ENCODE results near the gene IKZF2.
A peak's percentile ranks its signal among the peaks of the same experiment; 100 is the strongest.

IKZF2 gene

GRCh38 chr2:213015387-213016165 lies 135.8 kb downstream of the IKZF2 start:
- Mint-ChIP-seq H3K4me1 (peaks cover 38% of the 10 kb centered on the region), H3K4me3 (peak overlapping the region; percentile 25 to 35), H3K9me3 (peaks cover 3 to 9% of the 10 kb centered on the region in 2 donors), H3K27ac (peak overlapping the region; percentile 68 to 89), H3K27me3 (no peaks in the 10 kb centered on the region)
- peak; percentile 90 for ATAC-seq
- DNase-seq, result peak; percentile 50 to 78

GRCh38 chr2:213013979-213014378 lies 137.4 kb downstream of the IKZF2 start:
- no peak for DNase-seq
- no peak overlapping the region for H3K27ac Mint-ChIP-seq
- H3K4me3 Mint-ChIP-seq, result peak overlapping the region in 1 of 2 donors; percentile 35
- H3K4me1 Mint-ChIP-seq, result peaks cover 50% of the 10 kb centered on the region
- ATAC-seq, result peak; percentile 56
- H3K27me3 Mint-ChIP-seq, result no peaks in the 10 kb centered on the region
- peaks cover 8 to 9% of the 10 kb centered on the region in 2 donors for H3K9me3 Mint-ChIP-seq

GRCh38 chr2:213011505-213011904 lies 139.9 kb downstream of the IKZF2 start:
- ATAC-seq (no peak), DNase-seq (no peak)
- no peaks in the 10 kb centered on the region for H3K27me3 Mint-ChIP-seq
- no peak overlapping the region for H3K27ac Mint-ChIP-seq
- peaks cover 4 to 8% of the 10 kb centered on the region in 2 donors for H3K9me3 Mint-ChIP-seq
- H3K4me1 Mint-ChIP-seq, result peaks cover 33% of the 10 kb centered on the region
- H3K4me3 Mint-ChIP-seq, result no peak overlapping the region

- Mint-ChIP-seq H3K9me3 (peaks cover 4 to 8% of the 10 kb centered on the region in 2 donors), H3K4me1 (peaks cover 22% of the 10 kb centered on the region), H3K4me3 (no peak overlapping the region), H3K27me3 (no peaks in the 10 kb centered on the region), H3K27ac (no peak overlapping the region)
- DNase-seq (no peak), ATAC-seq (peak; percentile 68)
These were observed 141.2 kb downstream of the IKZF2 start for GRCh38 chr2:213010106-213010779.

- Mint-ChIP-seq H3K9me3 (peaks cover 4 to 8% of the 10 kb centered on the region in 2 donors), H3K4me1 (peaks cover 13% of the 10 kb centered on the region), H3K4me3 (no peak overlapping the region), H3K27ac (no peak overlapping the region), H3K27me3 (no peaks in the 10 kb centered on the region)
- no peak for DNase-seq
- ATAC-seq, result no peak
These were observed 144.0 kb downstream of the IKZF2 start for GRCh38 chr2:213007290-213007838.

- peaks cover 12% of the 10 kb centered on the region for H3K4me1 Mint-ChIP-seq
- no peaks in the 10 kb centered on the region for H3K27me3 Mint-ChIP-seq
- no peak overlapping the region for H3K4me3 Mint-ChIP-seq
- no peak overlapping the region for H3K27ac Mint-ChIP-seq
- H3K9me3 Mint-ChIP-seq, result no peaks in the 10 kb centered on the region
- DNase-seq (no peak), ATAC-seq (no peak)
These were observed 147.1 kb downstream of the IKZF2 start for GRCh38 chr2:213004197-213004821.

GRCh38 chr2:213002383-213002782 lies 149.0 kb downstream of the IKZF2 start:
- H3K9me3 Mint-ChIP-seq, result no peaks in the 10 kb centered on the region
- no peak overlapping the region for H3K27ac Mint-ChIP-seq
- DNase-seq (no peak), ATAC-seq (no peak)
- H3K4me1 Mint-ChIP-seq, result peaks cover 12% of the 10 kb centered on the region
- H3K4me3 Mint-ChIP-seq, result no peak overlapping the region
- no peaks in the 10 kb centered on the region for H3K27me3 Mint-ChIP-seq

GRCh38 chr2:213001297-213001910 lies 150.0 kb downstream of the IKZF2 start:
- ATAC-seq (no peak), DNase-seq (no peak)
- H3K4me3 Mint-ChIP-seq, result peak overlapping the region; percentile 66 to 80
- no peaks in the 10 kb centered on the region for H3K27me3 Mint-ChIP-seq
- H3K4me1 Mint-ChIP-seq, result peaks cover 12% of the 10 kb centered on the region
- H3K27ac Mint-ChIP-seq, result peak overlapping the region in 1 of 2 donors; percentile 81
- H3K9me3 Mint-ChIP-seq, result no peaks in the 10 kb centered on the region

GRCh38 chr2:212998626-212999359 lies 152.6 kb downstream of the IKZF2 start:
- DNase-seq, result no peak
- no peaks in the 10 kb centered on the region for H3K9me3 Mint-ChIP-seq
- no peak overlapping the region for H3K27ac Mint-ChIP-seq
- no peak overlapping the region for H3K4me3 Mint-ChIP-seq
- H3K27me3 Mint-ChIP-seq, result no peaks in the 10 kb centered on the region
- no peak for ATAC-seq
- peaks cover 12% of the 10 kb centered on the region for H3K4me1 Mint-ChIP-seq

- H3K27me3 Mint-ChIP-seq, result no peaks in the 10 kb centered on the region
- H3K4me1 Mint-ChIP-seq, result peaks cover 12% of the 10 kb centered on the region
- ATAC-seq (no peak), DNase-seq (no peak)
- H3K9me3 Mint-ChIP-seq, result peaks cover 0 to 6% of the 10 kb centered on the region in 2 donors
- no peak overlapping the region for H3K27ac Mint-ChIP-seq
- no peak overlapping the region for H3K4me3 Mint-ChIP-seq
These were observed 153.8 kb downstream of the IKZF2 start for GRCh38 chr2:212997526-212998020.

- no peak overlapping the region for H3K4me3 Mint-ChIP-seq
- peaks cover 3% of the 10 kb centered on the region for H3K4me1 Mint-ChIP-seq
- H3K27ac Mint-ChIP-seq, result no peak overlapping the region
- peaks cover 0 to 8% of the 10 kb centered on the region in 2 donors for H3K9me3 Mint-ChIP-seq
- DNase-seq, result no peak
- no peaks in the 10 kb centered on the region for H3K27me3 Mint-ChIP-seq
- no peak for ATAC-seq
These were observed 155.5 kb downstream of the IKZF2 start for GRCh38 chr2:212995920-212996319.

- Mint-ChIP-seq H3K4me1 (no peaks in the 10 kb centered on the region), H3K4me3 (no peak overlapping the region), H3K27ac (no peak overlapping the region), H3K9me3 (peaks cover 0 to 8% of the 10 kb centered on the region in 2 donors), H3K27me3 (no peaks in the 10 kb centered on the region)
- no peak for ATAC-seq
- no peak for DNase-seq
These were observed 156.4 kb downstream of the IKZF2 start for GRCh38 chr2:212994976-212995375.

- Mint-ChIP-seq H3K27ac (no peak overlapping the region), H3K4me3 (no peak overlapping the region), H3K9me3 (peaks cover 7 to 12% of the 10 kb centered on the region in 2 donors), H3K4me1 (no peaks in the 10 kb centered on the region), H3K27me3 (no peaks in the 10 kb centered on the region)
- no peak for ATAC-seq
- DNase-seq, result no peak
These were observed 160.3 kb downstream of the IKZF2 start for GRCh38 chr2:212991120-212991519.

- ATAC-seq, result no peak
- H3K4me3 Mint-ChIP-seq, result no peak overlapping the region
- H3K27me3 Mint-ChIP-seq, result no peaks in the 10 kb centered on the region
- no peak overlapping the region for H3K27ac Mint-ChIP-seq
- no peaks in the 10 kb centered on the region for H3K4me1 Mint-ChIP-seq
- no peak for DNase-seq
- H3K9me3 Mint-ChIP-seq, result peaks cover 7 to 12% of the 10 kb centered on the region in 2 donors
These were observed 160.7 kb downstream of the IKZF2 start for GRCh38 chr2:212990697-212991096.

- no peaks in the 10 kb centered on the region for H3K4me1 Mint-ChIP-seq
- H3K27ac Mint-ChIP-seq, result no peak overlapping the region
- H3K4me3 Mint-ChIP-seq, result no peak overlapping the region
- H3K27me3 Mint-ChIP-seq, result no peaks in the 10 kb centered on the region
- peaks cover 5 to 7% of the 10 kb centered on the region in 2 donors for H3K9me3 Mint-ChIP-seq
- DNase-seq (no peak), ATAC-seq (no peak)
These were observed 163.9 kb downstream of the IKZF2 start for GRCh38 chr2:212987492-212987891.

All from stimulated activated naive CD8-positive, alpha-beta T cell treated with anti-CD3 and anti-CD28 coated beads, Interleukin-15, amount 100 ng/mL, for 72 hours (primary cell).